SH-SY5Y (cell line): ENCODE measurements around the gene EGFL7.

Source experiments
- GATA2 ChIP-seq: IDR thresholded peaks from 2 replicates; pipeline ENCODE4 v1.6.1; 2011; ENCODE audit warnings: mild to moderate bottlenecking, low read depth, low read length
- GATA3 ChIP-seq: IDR thresholded peaks from 2 replicates; pipeline ENCODE4 v1.6.1; 2011; ENCODE audit warnings: low read depth, mild to moderate bottlenecking, low read length, moderate library complexity

DNA sequence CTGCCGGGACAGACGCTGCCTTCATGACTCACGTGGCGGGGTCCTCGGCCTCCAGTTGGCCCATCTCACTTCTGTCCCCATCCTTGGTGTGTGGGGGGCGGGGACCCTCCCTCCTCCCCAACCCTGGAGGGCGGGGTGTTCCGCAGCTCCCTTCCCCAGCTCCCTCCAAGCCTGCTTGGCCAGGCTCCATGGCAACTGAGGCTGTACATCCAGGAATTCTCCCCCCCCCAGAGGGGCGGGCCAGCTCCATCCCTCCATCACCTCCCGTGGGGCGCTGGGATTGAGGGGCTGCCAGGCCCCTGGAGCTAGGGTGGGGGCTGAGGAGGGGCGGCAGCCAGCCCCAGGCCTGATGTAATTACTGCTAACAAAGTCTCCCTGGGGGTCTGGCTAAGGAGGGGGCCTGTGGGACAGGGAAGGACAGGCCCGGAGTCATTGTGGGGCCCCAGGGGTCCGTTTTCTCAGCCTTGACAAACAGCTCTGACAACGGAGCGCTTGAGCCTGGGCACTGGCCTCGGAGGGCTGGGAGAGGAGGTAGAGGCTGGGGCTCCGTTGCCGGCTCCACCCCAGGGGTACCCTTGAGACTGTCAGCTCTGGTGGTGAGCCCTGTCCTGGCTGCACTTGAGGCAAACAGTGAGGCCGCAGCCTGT lies 57.7 kb downstream of the EGFL7 start:
- no peak for TF ChIP-seq GATA2
- TF ChIP-seq GATA3: no peak
